ENCODE results near the gene HUNK. TPM values are rescaled to one million over a fixed set of nuclear protein-coding genes. Genes with fewer than 3 reads are reported as not detected.

Gene HUNK
- total and polyA plus RNA-seq, 2 experiments from 2014 or later: 0.30 to 2.5 TPM

- H4K20me1 ChIP-seq (ENCODE audit: insufficient read depth): no peaks in the 10 kb centered on the region
- 65 to 78% methylated on average over 6 of the region's 6 CpGs for WGBS, 2 experiments (ENCODE audit: low coverage in 1 of 2, low lambda C conversion rate in 2 of 2, missing lambda C conversion rate in 2 of 2)
- no peak overlapping the region for H3K4me3 ChIP-seq
- H3K4me2 ChIP-seq (ENCODE audit: unreplicated experiment): no peak overlapping the region
- no peaks in the 10 kb centered on the region for H3K9me3 ChIP-seq (ENCODE audit: low read depth)
- no peak for TF ChIP-seq EZH2 (IDR thresholded peaks at IDR 0.05; ENCODE audit: insufficient read depth, poor library complexity, severe bottlenecking)
- no peak for TF ChIP-seq EZH2phosphoT487 (IDR thresholded peaks at IDR 0.05; ENCODE audit: insufficient read depth, low read depth)
- no peaks in the 10 kb centered on the region for H3K79me2 ChIP-seq (ENCODE audit: insufficient read depth)
- no peaks in the 10 kb centered on the region for H3K9me2 ChIP-seq (ENCODE audit: insufficient read depth)
- H3K9ac ChIP-seq: no peak overlapping the region
- H2AFZ ChIP-seq: no peak overlapping the region
- no peaks in the 10 kb centered on the region for H3K36me3 ChIP-seq (ENCODE audit: low read depth)
- no peak for DNase-seq
- no peak overlapping the region for H3K27ac ChIP-seq
- no peaks in the 10 kb centered on the region for H3F3A ChIP-seq (ENCODE audit: insufficient read depth)
- H3K4me1 ChIP-seq (ENCODE audit: insufficient read depth): peaks cover 16% of the 10 kb centered on the region; the same call in 1 of the 2 replicates
- in situ Hi-C loops (cut with MboI): no loop called here
- no peaks in the 10 kb centered on the region for H3K27me3 ChIP-seq (replicated peaks; ENCODE audit: insufficient read depth)
Observed at GRCh38 chr21:31893851-31894415, 21.1 kb downstream of the HUNK start.

- Histone ChIP-seq H3K9me3 (ENCODE audit: low read depth) (no peaks in the 10 kb centered on the region), H2AFZ (no peak overlapping the region), H4K20me1 (ENCODE audit: insufficient read depth) (no peaks in the 10 kb centered on the region), H3K4me2 (ENCODE audit: unreplicated experiment) (no peak overlapping the region), H3K36me3 (ENCODE audit: low read depth) (no peaks in the 10 kb centered on the region), H3K79me2 (ENCODE audit: insufficient read depth) (no peaks in the 10 kb centered on the region), H3K4me3 (no peak overlapping the region), H3K27me3 (replicated peaks; ENCODE audit: insufficient read depth) (no peaks in the 10 kb centered on the region), H3K27ac (no peak overlapping the region), H3K9ac (no peak overlapping the region), H3K4me1 (ENCODE audit: insufficient read depth) (peaks cover 16% of the 10 kb centered on the region; the same call in 1 of the 2 replicates), H3K9me2 (ENCODE audit: insufficient read depth) (no peaks in the 10 kb centered on the region), H3F3A (ENCODE audit: insufficient read depth) (no peaks in the 10 kb centered on the region)
- TF ChIP-seq EZH2phosphoT487 (IDR thresholded peaks at IDR 0.05; ENCODE audit: insufficient read depth, low read depth) (no peak), EZH2 (IDR thresholded peaks at IDR 0.05; ENCODE audit: insufficient read depth, poor library complexity, severe bottlenecking) (no peak)
- DNase-seq: no peak
- 79 to 81% methylated on average over 2 of the region's 2 CpGs for WGBS, 2 experiments (ENCODE audit: low coverage in 1 of 2, low lambda C conversion rate in 2 of 2, missing lambda C conversion rate in 2 of 2)
- in situ Hi-C loops (cut with MboI): no loop called here
Observed at GRCh38 chr21:31894457-31894856, 21.6 kb downstream of the HUNK start.

DNA sequence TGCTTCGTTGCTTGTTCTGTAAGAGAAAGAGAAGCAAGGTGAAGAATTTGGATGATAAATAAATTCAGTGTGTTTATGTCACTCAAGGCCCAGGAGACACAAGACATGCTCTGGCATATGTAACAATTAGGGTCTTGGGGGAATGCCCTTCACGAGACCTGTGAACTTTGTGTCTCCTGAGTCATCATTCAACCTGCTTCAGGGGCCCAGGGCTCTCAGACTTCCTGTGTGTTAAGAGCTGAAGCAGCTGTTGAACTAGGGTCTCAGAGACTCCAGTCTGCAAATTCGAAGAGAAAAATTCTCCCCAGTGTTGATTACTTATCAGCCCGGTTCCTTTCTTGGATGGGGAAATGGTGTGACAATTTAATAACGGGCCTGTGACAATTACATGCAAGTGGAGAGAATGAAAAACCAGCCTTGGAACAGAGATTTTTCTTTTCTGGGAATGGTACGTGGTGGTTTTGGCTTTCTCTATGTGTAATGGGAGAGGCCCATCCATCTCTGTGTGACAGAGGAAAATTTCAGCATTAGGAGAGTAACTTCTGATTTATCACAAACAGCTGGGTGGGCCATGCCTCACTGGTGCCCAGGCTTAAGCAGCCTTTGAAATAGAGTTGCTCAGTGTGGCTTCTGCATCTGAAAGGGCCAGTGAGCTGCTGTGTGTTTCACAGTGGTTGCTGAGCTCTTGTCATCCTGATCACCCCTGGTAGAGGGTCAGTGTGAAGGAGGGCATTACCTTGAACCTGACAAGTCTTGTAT lies 22.4 kb downstream of the HUNK start:
- in situ Hi-C loops (cut with MboI): no loop called here
- WGBS, 2 experiments (ENCODE audit: low coverage in 1 of 2, low lambda C conversion rate in 2 of 2, missing lambda C conversion rate in 2 of 2): 36 to 39% methylated on average over 6 of the region's 6 CpGs

GRCh38 chr21:31896019-31896418 lies 23.2 kb downstream of the HUNK start:
- H3F3A ChIP-seq (ENCODE audit: insufficient read depth): no peaks in the 10 kb centered on the region
- TF ChIP-seq EZH2phosphoT487 (IDR thresholded peaks at IDR 0.05; ENCODE audit: insufficient read depth, low read depth) (no peak), EZH2 (IDR thresholded peaks at IDR 0.05; ENCODE audit: insufficient read depth, poor library complexity, severe bottlenecking) (no peak)
- H3K4me2 ChIP-seq (ENCODE audit: unreplicated experiment): no peak overlapping the region
- in situ Hi-C loops (cut with MboI): no loop called here
- no peak for DNase-seq
- no peak overlapping the region for H3K9ac ChIP-seq
- H3K79me2 ChIP-seq (ENCODE audit: insufficient read depth): no peaks in the 10 kb centered on the region
- H3K27ac ChIP-seq: no peak overlapping the region
- no peak overlapping the region for H2AFZ ChIP-seq
- no peaks in the 10 kb centered on the region for H3K9me3 ChIP-seq (ENCODE audit: low read depth)
- no peaks in the 10 kb centered on the region for H3K36me3 ChIP-seq (ENCODE audit: low read depth)
- no peak overlapping the region for H3K4me3 ChIP-seq
- H3K27me3 ChIP-seq (replicated peaks; ENCODE audit: insufficient read depth): no peaks in the 10 kb centered on the region
- H3K9me2 ChIP-seq (ENCODE audit: insufficient read depth): no peaks in the 10 kb centered on the region
- H3K4me1 ChIP-seq (ENCODE audit: insufficient read depth): peaks cover 6% of the 10 kb centered on the region; the same call in 1 of the 2 replicates
- 79 to 82% methylated on average over 7 of the region's 7 CpGs for WGBS, 2 experiments (ENCODE audit: low coverage in 1 of 2, low lambda C conversion rate in 2 of 2, missing lambda C conversion rate in 2 of 2)
- H4K20me1 ChIP-seq (ENCODE audit: insufficient read depth): no peaks in the 10 kb centered on the region

More for the DNA sequence above, 22.4 kb downstream of the HUNK start:
- Histone ChIP-seq H3F3A (ENCODE audit: insufficient read depth) (no peaks in the 10 kb centered on the region), H3K9me3 (ENCODE audit: low read depth) (no peaks in the 10 kb centered on the region), H3K27me3 (replicated peaks; ENCODE audit: insufficient read depth) (no peaks in the 10 kb centered on the region), H4K20me1 (ENCODE audit: insufficient read depth) (no peaks in the 10 kb centered on the region), H3K36me3 (ENCODE audit: low read depth) (no peaks in the 10 kb centered on the region), H3K79me2 (ENCODE audit: insufficient read depth) (no peaks in the 10 kb centered on the region), H3K27ac (no peak overlapping the region), H3K4me1 (ENCODE audit: insufficient read depth) (peaks cover 14% of the 10 kb centered on the region; the same call in 1 of the 2 replicates), H3K9ac (no peak overlapping the region), H2AFZ (no peak overlapping the region), H3K4me2 (ENCODE audit: unreplicated experiment) (no peak overlapping the region), H3K9me2 (ENCODE audit: insufficient read depth) (no peaks in the 10 kb centered on the region), H3K4me3 (no peak overlapping the region)
- TF ChIP-seq EZH2 (IDR thresholded peaks at IDR 0.05; ENCODE audit: insufficient read depth, poor library complexity, severe bottlenecking) (no peak), EZH2phosphoT487 (IDR thresholded peaks at IDR 0.05; ENCODE audit: insufficient read depth, low read depth) (no peak)
- peak; percentile 22 for DNase-seq
